HG03066 (cell line): Measurements from ENCODE around the gene ACSL5.
"Not testable (repeated sequence)": the region's sequence is repeated elsewhere in the genome, so short reads cannot be mapped to it uniquely, and the experiment has no call there.

ENCODE experiments used
- ATAC-seq: cut with Tn5 transposase; IDR thresholded peaks from one replicate; pipeline ENCODE4 v1.9.1; 2021; ENCODE audit warnings: low read depth; ENCODE audit not compliant: unreplicated experiment

Gene ACSL5

GRCh38 chr10:112374724-112375541 is 1.0 kb downstream of the ACSL5 start:
- peak; percentile 48 for ATAC-seq

GRCh38 chr10:112375721-112376395 is 1.9 kb downstream of the ACSL5 start:
- ATAC-seq = peak; percentile 84

GRCh38 chr10:112376396-112376790 is 2.5 kb downstream of the ACSL5 start:
- ATAC-seq = peak; percentile 22

GRCh38 chr10:112377116-112377515 is 3.2 kb downstream of the ACSL5 start:
- ATAC-seq = not testable (repeated sequence)

GRCh38 chr10:112379635-112380296 is 5.8 kb downstream of the ACSL5 start:
- no peak for ATAC-seq

- no peak for ATAC-seq
Measured at GRCh38 chr10:112382515-112383235, 8.8 kb downstream of the ACSL5 start.

GRCh38 chr10:112383325-112383724 is 9.4 kb downstream of the ACSL5 start:
- no peak for ATAC-seq

GRCh38 chr10:112384141-112384540 is 10.2 kb downstream of the ACSL5 start:
- no peak for ATAC-seq

- no peak for ATAC-seq
Measured at GRCh38 chr10:112385201-112385600, 11.3 kb downstream of the ACSL5 start.

GRCh38 chr10:112388056-112388455 is 14.1 kb downstream of the ACSL5 start:
- ATAC-seq = not testable (repeated sequence)

- no peak for ATAC-seq
Measured at GRCh38 chr10:112388548-112388947, 14.6 kb downstream of the ACSL5 start.

- ATAC-seq = peak; percentile 60
Measured at GRCh38 chr10:112389271-112389822, 15.4 kb downstream of the ACSL5 start.

- peak; percentile 42 for ATAC-seq
Measured at GRCh38 chr10:112390125-112390703, 16.3 kb downstream of the ACSL5 start.

- ATAC-seq = no peak
Measured at GRCh38 chr10:112393341-112393740, 19.4 kb downstream of the ACSL5 start.

GRCh38 chr10:112393827-112394226 is 19.9 kb downstream of the ACSL5 start:
- ATAC-seq = no peak

GRCh38 chr10:112394475-112394875 is 20.6 kb downstream of the ACSL5 start:
- no peak for ATAC-seq

GRCh38 chr10:112395809-112396530 is 22.1 kb downstream of the ACSL5 start:
- ATAC-seq = no peak

GRCh38 chr10:112397592-112397991 is 23.7 kb downstream of the ACSL5 start:
- no peak for ATAC-seq

GRCh38 chr10:112402917-112403316 is 29.0 kb downstream of the ACSL5 start:
- ATAC-seq = no peak
